Upper lobe of left lung (tissue), 6 donors: ENCODE results near the gene CYB5R4. TPM values are rescaled to one million over a fixed set of nuclear protein-coding genes. Genes with fewer than 3 reads are reported as not detected.
"Not testable (repeated sequence)": the region's sequence is repeated elsewhere in the genome, so short reads cannot be mapped to it uniquely, and the experiment has no call there.

ENCODE experiments used
- ATAC-seq, 2 donors: fragments of 200-7000 bp; cut with Tn5 transposase; one replicate each; pipeline ENCODE4 v1.9.1; 2022; ENCODE audit warnings: mild to moderate bottlenecking in 2 of 2, moderate library complexity in 2 of 2; ENCODE audit not compliant: low FRiP score in 2 of 2
- DNase-seq, 2 donors: peaks; one replicate each; pipeline ENCODE4 v3.0.0-alpha.2; 2019 to 2020
- H3K27ac ChIP-seq, 4 donors: fragments of 200-600 bp; sonication (generic); one replicate each; pipeline ENCODE4 v1.5.1; 2016 to 2019
- H3K27me3 ChIP-seq, 4 donors: fragments of 200-600 bp; sonication (generic); one replicate each; pipeline ENCODE4 v1.5.1; 2017 to 2019
- H3K36me3 ChIP-seq, 4 donors: fragments of 200-600 bp; sonication (generic); one replicate each; pipeline ENCODE4 v1.5.1; 2016 to 2019
- H3K4me1 ChIP-seq, 4 donors: fragments of 200-600 bp; sonication (generic); one replicate each; pipeline ENCODE4 v1.5.1; 2018 to 2019
- H3K4me3 ChIP-seq, 4 donors: fragments of 200-600 bp; sonication (generic); one replicate each; pipeline ENCODE4 v1.5.1; 2017 to 2019; ENCODE audit warnings: mild to moderate bottlenecking in 2 of 4, moderate library complexity in 1 of 4
- H3K9me3 ChIP-seq, 4 donors: fragments of 200-600 bp; sonication (generic); one replicate each; pipeline ENCODE4 v1.5.1; 2018 to 2019
- EP300 ChIP-seq, 4 donors: sonication (generic); formaldehyde crosslinking; IDR thresholded peaks; one replicate each; pipeline ENCODE4 v1.5.1; 2017; ENCODE audit warnings: antibody characterized with exemption in 4 of 4, control low read depth in 2 of 4
- POLR2A ChIP-seq, 4 donors: fragments of 450-650 bp; IDR thresholded peaks; one replicate each; pipeline ENCODE4 v1.5.1; 2016 to 2017; ENCODE audit warnings: antibody characterized with exemption in 4 of 4, mild to moderate bottlenecking in 2 of 4
- POLR2AphosphoS5 ChIP-seq, 2 donors: sonication (generic); formaldehyde crosslinking; IDR thresholded peaks; one replicate each; pipeline ENCODE4 v1.5.1; 2017; ENCODE audit warnings: antibody characterized with exemption in 2 of 2
- WGBS, 2 donors: methylation state at CpG; one replicate each; pipeline ENCODE4 v1.1.5; 2017 to 2018; 5-methylcytosine and 5-hydroxymethylcytosine counted together
- total RNA-seq, 6 donors: library from RNA; depleted of rRNA in 4 of 6; stranded (reverse); fragments of >200 nt in 4 of 6; gene quantifications; one replicate each; pipeline versions ENCODE4 v1.1.0 to v1.2.1, GENCODE V29; 2016 to 2021
- TF ChIP-seq, protein P1 (sequence below), 6 experiments: fragments of 450-650 bp in 4 of 6; fragments of 200-600 bp in 2 of 6; sonication (generic) in 2 of 6; IDR thresholded peaks; one replicate each; pipeline ENCODE4 v1.5.1; 2016 to 2019; ENCODE audit warnings: antibody characterized with exemption in 6 of 6
- donor health status: DM: no; HTN: no; CAD: no; lungs with moderate emphysema.
- donor health status: DM: no; HTN: yes; CAD: no; lungs with severe emphysema.

CYB5R4 gene
- total RNA-seq, 6 donors from 2014 or later, result 5.2 to 25.8 (median 13.1) TPM

GRCh38 chr6:83889621-83890020 lies 30.1 kb downstream of the CYB5R4 start:
- no peak for ATAC-seq
- TF ChIP-seq, protein P1, sequence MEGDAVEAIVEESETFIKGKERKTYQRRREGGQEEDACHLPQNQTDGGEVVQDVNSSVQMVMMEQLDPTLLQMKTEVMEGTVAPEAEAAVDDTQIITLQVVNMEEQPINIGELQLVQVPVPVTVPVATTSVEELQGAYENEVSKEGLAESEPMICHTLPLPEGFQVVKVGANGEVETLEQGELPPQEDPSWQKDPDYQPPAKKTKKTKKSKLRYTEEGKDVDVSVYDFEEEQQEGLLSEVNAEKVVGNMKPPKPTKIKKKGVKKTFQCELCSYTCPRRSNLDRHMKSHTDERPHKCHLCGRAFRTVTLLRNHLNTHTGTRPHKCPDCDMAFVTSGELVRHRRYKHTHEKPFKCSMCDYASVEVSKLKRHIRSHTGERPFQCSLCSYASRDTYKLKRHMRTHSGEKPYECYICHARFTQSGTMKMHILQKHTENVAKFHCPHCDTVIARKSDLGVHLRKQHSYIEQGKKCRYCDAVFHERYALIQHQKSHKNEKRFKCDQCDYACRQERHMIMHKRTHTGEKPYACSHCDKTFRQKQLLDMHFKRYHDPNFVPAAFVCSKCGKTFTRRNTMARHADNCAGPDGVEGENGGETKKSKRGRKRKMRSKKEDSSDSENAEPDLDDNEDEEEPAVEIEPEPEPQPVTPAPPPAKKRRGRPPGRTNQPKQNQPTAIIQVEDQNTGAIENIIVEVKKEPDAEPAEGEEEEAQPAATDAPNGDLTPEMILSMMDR (IDR thresholded peaks at IDR 0.05), result no peak
- TF ChIP-seq EP300 (IDR thresholded peaks at IDR 0.05), result no peak
- TF ChIP-seq POLR2AphosphoS5 (IDR thresholded peaks at IDR 0.05), result no peak
- TF ChIP-seq POLR2A (IDR thresholded peaks at IDR 0.05), result no peak
- no peak for DNase-seq
- H3K4me1 ChIP-seq, result peaks cover 0 to 15% (median 3%) of the 10 kb centered on the region in 4 donors
- H3K9me3 ChIP-seq, result no peaks in the 10 kb centered on the region
- WGBS, 2 donors, result 96 to 100% methylated on average over 1 of the region's 1 CpG
- no peaks in the 10 kb centered on the region for H3K36me3 ChIP-seq
- H3K27me3 ChIP-seq, result no peaks in the 10 kb centered on the region
- no peak overlapping the region for H3K27ac ChIP-seq
- no peak overlapping the region for H3K4me3 ChIP-seq

DNA sequence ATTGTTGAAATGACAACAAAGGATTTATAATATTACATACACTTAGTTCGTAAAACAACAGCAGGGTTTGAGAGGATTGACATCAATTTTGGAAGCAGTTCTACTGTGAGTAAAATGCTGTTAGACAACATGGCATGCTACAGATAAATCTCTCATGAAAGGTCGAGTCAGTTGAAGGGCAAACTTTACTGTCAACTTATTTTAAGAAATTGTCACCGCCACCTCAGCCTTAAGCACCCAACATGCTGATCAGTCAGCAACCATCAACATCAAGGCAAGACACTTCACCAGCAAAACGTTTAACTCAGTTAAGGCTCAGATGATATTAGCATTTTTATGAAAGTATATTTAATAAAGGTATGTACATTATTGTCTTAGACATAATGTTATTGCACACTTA lies 31.0 kb downstream of the CYB5R4 start:
- H3K4me3 ChIP-seq, result no peak overlapping the region
- no peaks in the 10 kb centered on the region for H3K9me3 ChIP-seq
- H3K4me1 ChIP-seq, result peaks cover 0 to 16% (median 3%) of the 10 kb centered on the region in 4 donors
- ATAC-seq (no peak), DNase-seq (no peak)
- 90 to 91% methylated on average over 4 of the region's 4 CpGs for WGBS, 2 donors
- no peaks in the 10 kb centered on the region for H3K27me3 ChIP-seq
- H3K36me3 ChIP-seq, result no peaks in the 10 kb centered on the region
- TF ChIP-seq POLR2AphosphoS5 (IDR thresholded peaks at IDR 0.05) (no peak), EP300 (IDR thresholded peaks at IDR 0.05) (no peak), POLR2A (IDR thresholded peaks at IDR 0.05) (no peak)
- TF ChIP-seq, protein P1 (IDR thresholded peaks at IDR 0.05), result no peak
- no peak overlapping the region for H3K27ac ChIP-seq

DNA sequence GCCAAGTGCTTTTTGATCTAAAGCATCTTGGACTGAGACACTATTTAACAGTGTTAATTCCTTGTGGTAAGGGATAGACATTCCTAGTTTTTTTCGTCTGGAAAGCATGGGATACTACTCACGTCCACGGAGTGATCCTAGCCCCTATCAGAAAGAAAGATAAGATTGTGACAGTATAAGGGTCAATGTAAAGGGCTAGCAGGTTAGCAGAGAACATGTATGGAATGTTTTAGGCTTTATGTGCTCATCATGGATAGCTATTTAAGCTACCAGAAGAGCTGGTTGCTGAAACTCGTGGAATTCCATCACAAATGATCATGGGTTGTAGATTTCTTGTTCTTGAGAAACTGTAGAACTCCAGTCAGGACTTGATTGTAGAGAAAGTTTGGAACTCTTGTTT lies 32.1 kb downstream of the CYB5R4 start:
- 86 to 89% methylated on average over 4 of the region's 4 CpGs for WGBS, 2 donors
- Histone ChIP-seq H3K27me3 (no peaks in the 10 kb centered on the region), H3K4me3 (no peak overlapping the region), H3K27ac (no peak overlapping the region), H3K9me3 (no peaks in the 10 kb centered on the region), H3K4me1 (peaks cover 0 to 18% (median 3%) of the 10 kb centered on the region in 4 donors), H3K36me3 (no peaks in the 10 kb centered on the region)
- TF ChIP-seq EP300 (IDR thresholded peaks at IDR 0.05) (no peak), POLR2A (IDR thresholded peaks at IDR 0.05) (no peak), POLR2AphosphoS5 (IDR thresholded peaks at IDR 0.05) (no peak)
- TF ChIP-seq, protein P1 (IDR thresholded peaks at IDR 0.05), result no peak
- no peak for DNase-seq
- no peak for ATAC-seq

GRCh38 chr6:83893024-83893423 lies 33.5 kb downstream of the CYB5R4 start:
- DNase-seq, result no peak
- TF ChIP-seq POLR2A (IDR thresholded peaks at IDR 0.05) (no peak), EP300 (IDR thresholded peaks at IDR 0.05) (no peak), POLR2AphosphoS5 (IDR thresholded peaks at IDR 0.05) (no peak)
- TF ChIP-seq, protein P1 (IDR thresholded peaks at IDR 0.05), result no peak
- no peaks in the 10 kb centered on the region for H3K9me3 ChIP-seq
- WGBS, 2 donors, result 76 to 93% methylated on average over 1 of the region's 1 CpG
- H3K27ac ChIP-seq, result no peak overlapping the region
- H3K4me3 ChIP-seq, result no peak overlapping the region
- no peak for ATAC-seq
- H3K27me3 ChIP-seq, result no peaks in the 10 kb centered on the region
- H3K4me1 ChIP-seq, result peaks cover 0 to 18% (median 3%) of the 10 kb centered on the region in 4 donors
- no peaks in the 10 kb centered on the region for H3K36me3 ChIP-seq

DNA sequence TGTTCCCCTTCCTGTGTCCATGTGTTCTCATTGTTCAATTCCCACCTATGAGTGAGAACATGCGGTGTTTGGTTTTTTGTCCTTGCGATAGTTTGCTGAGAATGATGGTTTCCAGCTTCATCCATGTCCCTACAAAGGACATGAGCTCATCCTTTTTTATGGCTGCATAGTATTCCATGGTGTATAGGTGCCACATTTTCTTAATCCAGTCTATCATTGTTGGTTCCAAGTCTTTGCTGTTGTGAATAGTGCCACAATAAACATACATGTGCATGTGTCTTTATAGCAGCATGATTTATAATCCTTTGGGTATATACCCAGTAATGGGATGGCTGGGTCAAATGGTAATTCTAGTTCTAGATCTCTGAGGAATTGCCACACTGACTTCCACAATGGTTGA lies 37.6 kb downstream of the CYB5R4 start:
- H3K4me3 ChIP-seq, ATAC-seq, H3K27ac ChIP-seq, H3K27me3 ChIP-seq, H3K36me3 ChIP-seq, DNase-seq, H3K9me3 ChIP-seq: not testable (repeated sequence)
- H3K4me1 ChIP-seq, result peaks cover 0 to 18% (median 3%) of the 10 kb centered on the region in 4 donors
- WGBS, 2 donors, result 100% methylated on average over 2 of the region's 2 CpGs
